Breast epithelium (tissue), 3 donors: ENCODE data around the gene ARID1B.

ENCODE experiments used
- CTCF ChIP-seq, 3 donors: fragments of 450-650 bp; IDR thresholded peaks; one replicate each; pipeline ENCODE4 v1.5.1; 2016 to 2017; ENCODE audit warnings: antibody characterized with exemption in 3 of 3, mild to moderate bottlenecking in 3 of 3, moderate library complexity in 3 of 3
- POLR2A ChIP-seq: fragments of 450-650 bp; IDR thresholded peaks from one replicate; pipeline ENCODE4 v1.6.1; 2016; ENCODE audit warnings: antibody characterized with exemption, mild to moderate bottlenecking, moderate library complexity
- POLR2AphosphoS5 ChIP-seq, 3 donors: sonication (generic); formaldehyde crosslinking; IDR thresholded peaks; one replicate each; pipeline ENCODE4 v1.6.1; 2017; ENCODE audit warnings: antibody characterized with exemption in 3 of 3

DNA sequence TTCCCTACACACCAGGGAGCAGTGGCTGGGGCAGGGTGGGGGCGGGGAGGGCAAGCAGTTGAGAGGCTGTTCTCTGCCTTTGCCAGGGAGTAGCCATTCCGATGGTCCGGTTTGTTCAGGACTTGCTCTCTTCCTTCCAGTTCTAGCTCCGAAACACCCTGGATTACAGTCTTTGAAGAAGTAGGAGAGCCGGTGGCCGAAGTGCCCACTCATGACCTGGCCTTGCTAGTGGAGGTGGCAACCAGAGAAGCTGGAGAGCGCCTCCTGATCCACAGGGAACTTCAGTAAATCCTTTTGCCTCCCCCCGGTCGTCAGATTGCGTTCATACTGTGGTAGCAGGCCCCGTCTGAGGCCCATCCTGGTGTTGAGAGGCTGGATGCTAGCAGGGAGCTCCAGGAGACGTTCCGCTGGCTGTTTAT lies 92.8 kb downstream of the ARID1B start:
- TF ChIP-seq CTCF (IDR thresholded peaks at IDR 0.05) (no peak), POLR2A (no peak), POLR2AphosphoS5 (IDR thresholded peaks at IDR 0.05) (no peak)
